ENCODE results near the gene B3GNT3. TPM values are rescaled to one million over a fixed set of nuclear protein-coding genes. Genes with fewer than 3 reads are reported as not detected.
"Not testable (repeated sequence)": the region's sequence is repeated elsewhere in the genome, so short reads cannot be mapped to it uniquely, and the experiment has no call there.

B3GNT3 gene
- total and polyA plus RNA-seq, 9 donors = 0.25 to 0.79 (median 0.37) TPM; not detected in 2

DNA sequence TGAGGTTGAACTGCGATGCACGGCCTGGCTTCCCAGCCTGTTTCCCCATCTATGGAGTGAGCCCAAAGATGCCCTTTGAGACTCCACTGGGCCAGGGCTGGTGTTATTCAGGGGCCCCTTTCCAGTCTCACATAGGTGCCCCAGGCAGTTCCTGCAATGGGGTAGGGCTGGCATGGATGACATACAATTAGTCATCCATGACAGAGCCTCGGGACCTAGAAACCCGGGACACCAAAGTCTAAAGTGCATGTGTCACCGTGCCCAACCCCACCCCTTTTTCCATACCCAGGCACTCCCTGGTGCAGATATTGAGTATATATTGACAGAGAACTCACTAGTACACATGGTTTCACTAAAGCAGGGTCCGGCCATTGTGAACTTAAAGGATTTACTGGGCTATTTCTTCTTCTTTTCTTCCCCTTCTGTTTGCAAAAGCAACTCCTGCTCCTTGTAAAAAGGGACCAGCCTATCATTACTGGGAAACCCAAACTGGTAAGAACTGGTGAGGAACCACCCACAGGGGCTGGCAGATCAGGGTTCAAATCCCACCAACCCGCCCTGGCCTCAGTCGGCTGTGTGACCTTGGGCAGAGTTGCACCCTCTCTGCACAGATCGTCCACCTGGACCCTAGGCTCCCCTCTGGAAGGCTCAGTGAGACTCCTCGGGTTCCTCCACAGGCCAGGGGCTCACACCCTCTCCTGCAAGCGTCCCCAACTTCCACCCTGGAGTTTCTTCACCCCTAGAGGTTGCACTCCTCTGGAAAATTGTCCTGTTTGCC, 2.7 kb downstream of the B3GNT3 start:
- Histone ChIP-seq H3K4me3 (no peak overlapping the region), H3K27me3 (no peaks in the 10 kb centered on the region), H3K4me1 (ENCODE audit: insufficient read depth) (no peaks in the 10 kb centered on the region), H3K27ac (no peak overlapping the region), H3K36me3 (no peaks in the 10 kb centered on the region), H3K9me3 (no peaks in the 10 kb centered on the region)
- TF ChIP-seq, protein P1, sequence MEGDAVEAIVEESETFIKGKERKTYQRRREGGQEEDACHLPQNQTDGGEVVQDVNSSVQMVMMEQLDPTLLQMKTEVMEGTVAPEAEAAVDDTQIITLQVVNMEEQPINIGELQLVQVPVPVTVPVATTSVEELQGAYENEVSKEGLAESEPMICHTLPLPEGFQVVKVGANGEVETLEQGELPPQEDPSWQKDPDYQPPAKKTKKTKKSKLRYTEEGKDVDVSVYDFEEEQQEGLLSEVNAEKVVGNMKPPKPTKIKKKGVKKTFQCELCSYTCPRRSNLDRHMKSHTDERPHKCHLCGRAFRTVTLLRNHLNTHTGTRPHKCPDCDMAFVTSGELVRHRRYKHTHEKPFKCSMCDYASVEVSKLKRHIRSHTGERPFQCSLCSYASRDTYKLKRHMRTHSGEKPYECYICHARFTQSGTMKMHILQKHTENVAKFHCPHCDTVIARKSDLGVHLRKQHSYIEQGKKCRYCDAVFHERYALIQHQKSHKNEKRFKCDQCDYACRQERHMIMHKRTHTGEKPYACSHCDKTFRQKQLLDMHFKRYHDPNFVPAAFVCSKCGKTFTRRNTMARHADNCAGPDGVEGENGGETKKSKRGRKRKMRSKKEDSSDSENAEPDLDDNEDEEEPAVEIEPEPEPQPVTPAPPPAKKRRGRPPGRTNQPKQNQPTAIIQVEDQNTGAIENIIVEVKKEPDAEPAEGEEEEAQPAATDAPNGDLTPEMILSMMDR (IDR thresholded peaks at IDR 0.05) = no peak
- TF ChIP-seq EP300 (IDR thresholded peaks at IDR 0.05) = no peak
- no peak for TF ChIP-seq POLR2A (IDR thresholded peaks at IDR 0.05)
- 60 to 70% (median 69%) methylated on average over 11 of the region's 11 CpGs for WGBS, 3 donors
- intact Hi-C loops (cut with DNase I) = loop anchor here in 1 of 4 donors (10.0 kb wide), 1 partner anchor 57 kb away; the partner anchor contains the start of gene RPL18A
- no peak for DNase-seq

DNA sequence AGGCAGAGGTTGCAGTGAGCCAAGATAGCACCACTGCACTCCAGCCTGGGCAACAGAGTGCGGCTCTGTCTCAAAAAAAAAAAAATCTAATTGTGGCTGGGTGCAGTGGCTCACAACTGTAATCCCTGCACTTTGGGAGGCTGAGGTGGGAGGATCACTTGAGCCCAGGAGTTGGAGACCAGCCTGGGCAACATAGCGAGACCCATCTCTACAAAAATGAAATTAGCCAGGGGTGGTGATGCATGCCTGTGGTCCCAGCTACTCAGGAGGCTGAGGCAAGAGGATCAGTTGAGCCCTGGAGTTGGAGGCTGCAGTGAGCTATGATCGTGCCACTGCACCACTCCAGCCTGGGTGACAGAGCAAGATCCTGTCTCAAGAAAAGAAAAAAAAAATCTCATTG, 3.7 kb downstream of the B3GNT3 start:
- not testable (repeated sequence) for H3K4me1 ChIP-seq (ENCODE audit: insufficient read depth); H3K36me3 ChIP-seq; H3K4me3 ChIP-seq; H3K27ac ChIP-seq; H3K9me3 ChIP-seq; DNase-seq; H3K27me3 ChIP-seq
- WGBS, 3 donors = 85 to 87% (median 86%) methylated on average over 3 of the region's 3 CpGs
- intact Hi-C loops (cut with DNase I) = loop anchor here in 1 of 4 donors (10.0 kb wide), 1 partner anchor 56 kb away; the partner anchor contains the start of gene RPL18A

DNA sequence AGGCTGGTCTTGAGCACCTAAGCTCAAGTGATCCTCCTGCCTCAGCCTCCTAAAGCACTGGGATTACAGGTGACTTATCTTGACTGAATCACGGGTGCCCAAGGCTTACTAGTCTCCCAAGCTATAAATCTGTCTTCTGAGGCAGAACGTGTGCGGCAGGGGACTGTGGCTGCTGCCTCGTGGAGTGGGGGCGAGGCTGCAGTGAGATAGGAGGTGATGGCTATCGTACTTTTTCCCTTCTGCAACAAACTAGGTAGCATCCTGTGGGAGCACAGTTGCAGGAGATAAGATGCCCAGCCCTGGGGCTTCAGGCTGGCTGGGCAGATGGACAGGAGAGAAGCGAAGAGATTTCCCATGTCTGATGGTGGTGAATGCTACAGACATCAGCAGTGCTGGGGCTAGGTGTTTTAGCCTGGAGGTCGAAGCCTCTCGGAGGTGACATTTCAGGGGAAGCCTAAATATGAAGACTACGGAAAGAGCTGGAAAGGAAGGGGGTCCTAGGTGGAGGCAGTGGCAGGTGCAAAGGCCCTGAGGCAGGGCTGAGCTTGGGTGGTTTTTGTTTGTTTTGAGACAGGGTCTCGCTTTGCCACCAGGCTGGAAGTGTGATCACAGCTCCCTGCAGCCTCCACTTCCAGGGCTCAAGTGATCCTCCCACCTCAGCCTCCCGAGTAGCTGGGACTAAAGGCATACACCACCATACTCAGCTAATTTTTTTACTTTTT, 7.4 kb downstream of the B3GNT3 start:
- WGBS, 3 donors = 54 to 62% (median 55%) methylated on average over 12 of the region's 12 CpGs
- Histone ChIP-seq H3K27me3 (no peaks in the 10 kb centered on the region), H3K4me3 (no peak overlapping the region), H3K36me3 (no peaks in the 10 kb centered on the region), H3K9me3 (no peaks in the 10 kb centered on the region), H3K27ac (no peak overlapping the region), H3K4me1 (ENCODE audit: insufficient read depth) (no peaks in the 10 kb centered on the region)
- TF ChIP-seq EP300 (IDR thresholded peaks at IDR 0.05) = no peak
- TF ChIP-seq, protein P1 (IDR thresholded peaks at IDR 0.05) = no peak
- no peak for TF ChIP-seq POLR2A (IDR thresholded peaks at IDR 0.05)
- DNase-seq = no peak
- intact Hi-C loops (cut with DNase I) = no loop called here

DNA sequence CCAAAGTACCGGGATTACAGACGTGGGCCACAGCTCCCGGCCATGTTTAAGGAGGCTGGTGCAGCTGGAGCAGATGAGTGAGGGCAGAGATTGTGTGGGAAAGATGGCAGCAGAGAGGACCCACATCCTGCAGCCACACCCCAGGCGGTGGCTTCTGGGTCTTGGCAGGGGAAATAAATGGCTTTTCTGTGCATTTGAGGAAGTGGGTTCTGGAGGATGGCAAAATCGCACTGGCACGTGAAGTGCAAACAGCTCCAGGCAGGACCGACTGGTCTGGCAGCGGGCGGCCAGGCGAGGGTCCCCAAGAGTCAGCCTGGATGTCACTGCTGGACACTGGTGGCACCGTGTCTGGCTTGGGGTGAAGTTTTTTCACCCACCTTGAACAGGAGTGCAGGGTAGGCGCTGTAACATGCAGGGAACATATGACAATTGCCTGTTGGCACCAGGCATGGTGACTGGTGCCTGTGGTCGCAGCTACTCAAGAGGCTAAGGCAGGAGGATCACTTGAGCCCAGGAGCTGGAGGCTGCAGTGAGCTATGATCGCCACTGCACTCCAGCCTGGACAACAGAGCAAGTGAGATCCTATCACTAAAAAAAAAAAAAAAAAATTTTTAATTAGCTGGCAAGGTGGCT, 8.4 kb downstream of the B3GNT3 start:
- TF ChIP-seq POLR2A (IDR thresholded peaks at IDR 0.05) = no peak
- TF ChIP-seq EP300 (IDR thresholded peaks at IDR 0.05) = no peak
- TF ChIP-seq, protein P1 (IDR thresholded peaks at IDR 0.05) = no peak
- no peaks in the 10 kb centered on the region for H3K36me3 ChIP-seq
- intact Hi-C loops (cut with DNase I) = no loop called here
- no peak overlapping the region for H3K27ac ChIP-seq
- no peaks in the 10 kb centered on the region for H3K27me3 ChIP-seq
- H3K4me1 ChIP-seq (ENCODE audit: insufficient read depth) = no peaks in the 10 kb centered on the region
- no peaks in the 10 kb centered on the region for H3K9me3 ChIP-seq
- 71 to 75% (median 74%) methylated on average over 14 of the region's 14 CpGs for WGBS, 3 donors
- no peak overlapping the region for H3K4me3 ChIP-seq
- DNase-seq = no peak

Data from ovary (tissue), 9 donors.